Uterus (tissue), 4 donors: ENCODE data around the gene POLD1. TPM values are rescaled to one million over a fixed set of nuclear protein-coding genes. Genes with fewer than 3 reads are reported as not detected.
A peak's percentile ranks its signal among the peaks of the same experiment; 100 is the strongest.

ENCODE experiments used
- DNase-seq, 2 donors: peaks; one replicate each; pipeline ENCODE4 v3.0.0-alpha.2; 2019 to 2020
- H3K27ac ChIP-seq, 2 donors: fragments of 200-600 bp; sonication (generic); 1 replicate in 1 of 2; 2 replicates in 1 of 2; pipeline ENCODE4 v1.5.1; 2016 to 2018
- H3K27me3 ChIP-seq, 2 donors: fragments of 200-600 bp; sonication (generic); one replicate each; pipeline ENCODE4 v1.5.1; 2018 to 2019; ENCODE audit warnings: control low read depth in 1 of 2
- H3K36me3 ChIP-seq, 2 donors: fragments of 200-600 bp; sonication (generic); one replicate each; pipeline ENCODE4 v1.5.1; 2019; ENCODE audit warnings: control low read depth in 1 of 2
- H3K4me1 ChIP-seq, 2 donors: fragments of 200-600 bp; sonication (generic); one replicate each; pipeline ENCODE4 v1.5.1; 2018 to 2019; ENCODE audit warnings: control low read depth in 1 of 2
- H3K4me3 ChIP-seq, 2 donors: fragments of 200-600 bp; sonication (generic); 1 replicate in 1 of 2; 2 replicates in 1 of 2; pipeline ENCODE4 v1.5.1; 2018 to 2019; ENCODE audit warnings: mild to moderate bottlenecking in 1 of 2
- H3K9me3 ChIP-seq, 2 donors: fragments of 200-600 bp; sonication (generic); one replicate each; pipeline ENCODE4 v1.5.1; 2019; ENCODE audit warnings: control low read depth in 1 of 2
- POLR2A ChIP-seq, 2 donors: fragments of 450-650 bp; IDR thresholded peaks; one replicate each; pipeline ENCODE4 v1.6.1; 2016; ENCODE audit warnings: antibody characterized with exemption in 2 of 2, mild to moderate bottlenecking in 1 of 2, moderate library complexity in 1 of 2
- intact Hi-C: fragments of 100-400 bp; cut with DNase I; formaldehyde crosslinking; loops from one replicate; pipeline ENCODE4 v1.15.1; 2023; ENCODE audit warnings: low total_unique reads
- total RNA-seq, 4 donors: library from RNA; depleted of rRNA in 3 of 4; stranded (reverse); fragments of >200 nt in 3 of 4; gene quantifications; one replicate each; pipeline versions ENCODE4 v1.1.0 to v1.2.4, GENCODE V29; 2014 to 2023
- TF ChIP-seq, protein P1 (sequence below), 4 experiments: fragments of 200-600 bp in 2 of 4; fragments of 450-650 bp in 2 of 4; sonication (generic) in 2 of 4; IDR thresholded peaks; one replicate each; pipeline ENCODE4 v1.5.1; 2016 to 2019; ENCODE audit warnings: antibody characterized with exemption in 4 of 4, mild to moderate bottlenecking in 2 of 4, moderate library complexity in 1 of 4
- donor health status: DM: yes; HTN: yes; CAD: no.

POLD1 gene
- total RNA-seq, 4 donors from 2014 or later = 10.6 to 47.9 (median 24.0) TPM

DNA sequence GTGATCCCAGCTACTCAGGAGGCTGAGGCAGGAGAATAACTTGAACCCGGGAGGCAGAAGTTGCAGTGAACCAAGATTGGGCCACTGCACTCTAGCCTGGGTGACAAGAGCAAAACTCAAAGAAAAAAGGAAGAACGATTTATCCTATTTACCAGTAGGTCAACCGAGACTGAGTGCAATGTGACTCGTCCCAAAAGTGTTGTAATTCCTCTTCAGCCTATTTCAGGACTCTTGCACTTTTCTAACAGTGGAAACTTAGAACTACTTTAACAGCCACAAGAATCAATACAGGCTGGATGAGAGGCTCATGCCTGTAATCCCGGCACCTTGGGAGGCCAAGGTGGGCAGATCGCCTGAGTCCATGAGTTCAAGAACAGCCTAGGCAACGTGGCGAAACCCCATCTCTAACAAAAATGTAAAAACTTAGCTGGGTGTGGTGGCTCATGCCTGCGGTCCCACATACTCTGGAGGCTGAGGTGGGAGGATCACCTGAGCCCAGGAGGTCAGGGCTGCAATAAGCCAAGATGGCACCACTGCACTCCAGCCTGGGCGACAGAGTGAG lies 12.2 kb upstream of the POLD1 start:
- no peak for DNase-seq
- intact Hi-C loops = loop anchor here (10.0 kb wide), 1 partner anchor 413 kb away; no protein-coding TSS in a partner anchor
- Histone ChIP-seq H3K4me1 (no peaks in the 10 kb centered on the region), H3K36me3 (no peaks in the 10 kb centered on the region), H3K27ac (no peak overlapping the region), H3K4me3 (no peak overlapping the region), H3K9me3 (no peaks in the 10 kb centered on the region), H3K27me3 (no peaks in the 10 kb centered on the region)
- TF ChIP-seq POLR2A (IDR thresholded peaks at IDR 0.05) = no peak
- TF ChIP-seq, protein P1, sequence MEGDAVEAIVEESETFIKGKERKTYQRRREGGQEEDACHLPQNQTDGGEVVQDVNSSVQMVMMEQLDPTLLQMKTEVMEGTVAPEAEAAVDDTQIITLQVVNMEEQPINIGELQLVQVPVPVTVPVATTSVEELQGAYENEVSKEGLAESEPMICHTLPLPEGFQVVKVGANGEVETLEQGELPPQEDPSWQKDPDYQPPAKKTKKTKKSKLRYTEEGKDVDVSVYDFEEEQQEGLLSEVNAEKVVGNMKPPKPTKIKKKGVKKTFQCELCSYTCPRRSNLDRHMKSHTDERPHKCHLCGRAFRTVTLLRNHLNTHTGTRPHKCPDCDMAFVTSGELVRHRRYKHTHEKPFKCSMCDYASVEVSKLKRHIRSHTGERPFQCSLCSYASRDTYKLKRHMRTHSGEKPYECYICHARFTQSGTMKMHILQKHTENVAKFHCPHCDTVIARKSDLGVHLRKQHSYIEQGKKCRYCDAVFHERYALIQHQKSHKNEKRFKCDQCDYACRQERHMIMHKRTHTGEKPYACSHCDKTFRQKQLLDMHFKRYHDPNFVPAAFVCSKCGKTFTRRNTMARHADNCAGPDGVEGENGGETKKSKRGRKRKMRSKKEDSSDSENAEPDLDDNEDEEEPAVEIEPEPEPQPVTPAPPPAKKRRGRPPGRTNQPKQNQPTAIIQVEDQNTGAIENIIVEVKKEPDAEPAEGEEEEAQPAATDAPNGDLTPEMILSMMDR (IDR thresholded peaks at IDR 0.05) = no peak

DNA sequence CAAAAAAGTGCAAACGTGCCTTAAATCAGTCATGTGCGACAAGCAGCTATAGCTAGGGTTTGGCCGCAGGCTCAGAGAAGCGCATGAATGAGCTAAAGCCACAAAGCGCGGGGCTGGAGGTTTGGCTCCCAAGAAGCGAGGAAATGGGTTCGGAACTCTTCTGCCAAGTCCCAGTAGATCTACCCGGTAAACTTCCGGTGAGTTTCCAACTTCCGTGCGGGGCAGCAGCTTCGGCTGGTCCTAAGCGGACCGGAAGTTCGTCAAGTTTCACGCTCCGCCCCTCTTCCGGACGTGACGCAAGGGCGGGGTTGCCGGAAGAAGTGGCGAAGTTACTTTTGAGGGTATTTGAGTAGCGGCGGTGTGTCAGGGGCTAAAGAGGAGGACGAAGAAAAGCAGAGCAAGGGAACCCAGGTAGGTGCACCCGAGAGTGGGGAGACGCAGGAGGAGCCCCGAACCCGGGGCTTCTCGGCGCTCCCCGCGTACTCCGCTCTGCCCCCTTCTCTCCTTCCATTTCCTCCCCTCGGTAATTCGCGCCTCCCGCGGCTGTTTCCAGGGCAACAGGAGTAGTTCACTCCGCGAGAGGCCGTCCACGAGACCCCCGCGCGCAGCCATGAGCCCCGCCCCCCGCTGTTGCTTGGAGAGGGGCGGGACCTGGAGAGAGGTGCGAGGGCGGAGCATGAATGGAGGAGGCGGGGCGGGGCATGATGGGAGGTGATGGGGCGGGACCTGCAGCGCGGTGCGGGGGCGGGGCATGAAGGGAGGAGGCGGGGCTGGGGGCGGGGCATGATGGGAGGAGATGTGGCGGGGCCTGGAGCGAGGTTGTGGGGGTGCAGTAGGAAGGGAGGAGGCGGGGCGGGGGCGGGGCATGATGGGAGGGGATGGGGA lies 7.7 kb upstream of the POLD1 start, which contains the start of gene NR1H2:
Gene NR1H2, plus strand, starts transcription at position 292 of the 885 bp plus-strand sequence. CDS start 1,149 bp downstream, outside the sequence.
- DNase-seq = peak; percentile 95 to 96
- intact Hi-C loops = loop anchor here (10.0 kb wide), 1 partner anchor 408 kb away; no protein-coding TSS in a partner anchor
- TF ChIP-seq, protein P1 (IDR thresholded peaks at IDR 0.05) = peak in 1 of 4 experiments; percentile 13
- TF ChIP-seq POLR2A (IDR thresholded peaks at IDR 0.05) = peak; percentile 67 to 82
- Histone ChIP-seq H3K4me3 (peak within 1 kb of the TSS; percentile 91 to 98), H3K36me3 (no peaks in the 10 kb centered on the region), H3K27ac (peak within 1 kb of the TSS; percentile 98 to 100), H3K27me3 (no peaks in the 10 kb centered on the region), H3K9me3 (no peaks in the 10 kb centered on the region), H3K4me1 (no peaks in the 10 kb centered on the region)

DNA sequence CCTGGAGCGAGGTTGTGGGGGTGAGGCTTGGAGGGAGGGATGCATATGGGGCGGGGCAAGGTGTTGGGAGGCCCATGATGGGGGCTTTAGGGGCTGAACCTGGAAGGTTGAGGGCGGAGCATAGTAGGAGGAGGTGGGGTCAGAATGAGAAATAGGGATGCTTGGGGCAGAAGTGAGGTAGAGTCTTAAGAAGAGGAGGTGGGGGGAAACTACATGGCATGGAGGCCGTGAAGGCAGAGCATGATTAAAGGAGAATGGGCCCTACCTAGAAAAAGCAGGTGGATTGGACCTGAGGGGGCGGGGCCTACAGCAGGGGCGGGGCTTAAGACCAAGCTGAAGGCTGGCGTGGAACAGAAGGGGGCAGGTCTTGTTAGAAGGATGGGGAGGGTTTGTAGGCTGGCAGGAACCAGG lies 7.1 kb upstream of the POLD1 start:
- peak; percentile 46 to 51 for DNase-seq
- H3K4me1 ChIP-seq = no peaks in the 10 kb centered on the region
- no peaks in the 10 kb centered on the region for H3K36me3 ChIP-seq
- peak overlapping the region; percentile 98 to 100 for H3K27ac ChIP-seq
- intact Hi-C loops = loop anchor here (10.0 kb wide), 1 partner anchor 408 kb away; no protein-coding TSS in a partner anchor
- no peaks in the 10 kb centered on the region for H3K27me3 ChIP-seq
- H3K4me3 ChIP-seq = peak overlapping the region; percentile 91 to 98
- no peak for TF ChIP-seq POLR2A (IDR thresholded peaks at IDR 0.05)
- TF ChIP-seq, protein P1 (IDR thresholded peaks at IDR 0.05) = no peak
- H3K9me3 ChIP-seq = no peaks in the 10 kb centered on the region

DNA sequence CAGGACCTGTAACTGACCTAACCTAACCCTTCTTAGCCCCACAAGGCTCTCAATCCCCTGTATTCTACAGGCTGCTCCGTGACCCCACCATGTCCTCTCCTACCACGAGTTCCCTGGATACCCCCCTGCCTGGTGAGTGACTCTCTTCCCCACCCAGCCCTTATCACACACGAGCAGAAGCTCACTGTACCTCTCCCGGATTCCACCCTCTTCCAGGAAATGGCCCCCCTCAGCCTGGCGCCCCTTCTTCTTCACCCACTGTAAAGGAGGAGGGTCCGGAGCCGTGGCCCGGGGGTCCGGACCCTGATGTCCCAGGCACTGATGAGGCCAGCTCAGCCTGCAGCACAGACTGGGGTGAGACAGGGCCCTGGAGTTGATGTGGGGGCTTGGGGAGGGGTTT lies 6.6 kb upstream of the POLD1 start:
- intact Hi-C loops = loop anchor here (10.0 kb wide), 1 partner anchor 407 kb away; no protein-coding TSS in a partner anchor
- H3K27me3 ChIP-seq = no peaks in the 10 kb centered on the region
- no peak for DNase-seq
- H3K27ac ChIP-seq = peak overlapping the region in 1 of 2 donors; percentile 100
- TF ChIP-seq, protein P1 (IDR thresholded peaks at IDR 0.05) = no peak
- TF ChIP-seq POLR2A (IDR thresholded peaks at IDR 0.05) = no peak
- no peaks in the 10 kb centered on the region for H3K36me3 ChIP-seq
- no peaks in the 10 kb centered on the region for H3K4me1 ChIP-seq
- H3K9me3 ChIP-seq = no peaks in the 10 kb centered on the region
- peak overlapping the region in 1 of 2 donors; percentile 91 for H3K4me3 ChIP-seq
